ENCODE data around the gene SECTM1. TPM values are rescaled to one million over a fixed set of nuclear protein-coding genes. Genes with fewer than 3 reads are reported as not detected.

Gene SECTM1
- total RNA-seq, 4 donors from 2014 or later, result 3.3 to 9.5 (median 5.6) TPM

DNA sequence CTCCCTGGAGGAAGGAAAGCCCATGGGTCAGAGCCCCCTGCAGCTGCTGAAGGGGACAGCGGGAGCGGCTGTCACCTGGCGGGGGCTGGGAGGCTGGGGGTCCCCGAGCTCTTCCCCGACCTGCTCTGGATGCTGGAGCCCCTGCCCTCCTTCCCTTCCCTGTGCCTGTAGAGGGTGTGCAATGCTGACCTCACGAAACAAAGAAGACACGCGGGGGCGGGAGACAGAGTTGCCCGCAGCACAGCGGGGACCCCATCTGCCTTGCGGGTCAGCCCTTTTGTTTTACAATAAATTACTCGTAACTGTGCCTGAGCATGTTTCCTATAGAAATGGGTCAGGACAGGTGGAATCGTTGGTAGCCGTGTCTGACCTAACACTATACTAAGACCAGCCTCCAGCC, 6.3 kb downstream of the SECTM1 start:
- no peaks in the 10 kb centered on the region for H3K36me3 ChIP-seq
- no peak for TF ChIP-seq POLR2A (IDR thresholded peaks at IDR 0.05)
- TF ChIP-seq, protein P1, sequence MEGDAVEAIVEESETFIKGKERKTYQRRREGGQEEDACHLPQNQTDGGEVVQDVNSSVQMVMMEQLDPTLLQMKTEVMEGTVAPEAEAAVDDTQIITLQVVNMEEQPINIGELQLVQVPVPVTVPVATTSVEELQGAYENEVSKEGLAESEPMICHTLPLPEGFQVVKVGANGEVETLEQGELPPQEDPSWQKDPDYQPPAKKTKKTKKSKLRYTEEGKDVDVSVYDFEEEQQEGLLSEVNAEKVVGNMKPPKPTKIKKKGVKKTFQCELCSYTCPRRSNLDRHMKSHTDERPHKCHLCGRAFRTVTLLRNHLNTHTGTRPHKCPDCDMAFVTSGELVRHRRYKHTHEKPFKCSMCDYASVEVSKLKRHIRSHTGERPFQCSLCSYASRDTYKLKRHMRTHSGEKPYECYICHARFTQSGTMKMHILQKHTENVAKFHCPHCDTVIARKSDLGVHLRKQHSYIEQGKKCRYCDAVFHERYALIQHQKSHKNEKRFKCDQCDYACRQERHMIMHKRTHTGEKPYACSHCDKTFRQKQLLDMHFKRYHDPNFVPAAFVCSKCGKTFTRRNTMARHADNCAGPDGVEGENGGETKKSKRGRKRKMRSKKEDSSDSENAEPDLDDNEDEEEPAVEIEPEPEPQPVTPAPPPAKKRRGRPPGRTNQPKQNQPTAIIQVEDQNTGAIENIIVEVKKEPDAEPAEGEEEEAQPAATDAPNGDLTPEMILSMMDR (IDR thresholded peaks at IDR 0.05 in 4 of 5, conservative IDR thresholded peaks at IDR 0.05 in 1 of 5), result no peak
- peaks cover 16 to 35% (median 27%) of the 10 kb centered on the region in 3 donors for H3K27me3 ChIP-seq
- H3K27ac ChIP-seq, result no peak overlapping the region
- DNase-seq (no peak), ATAC-seq (no peak)
- H3K4me1 ChIP-seq, result peaks cover 0 to 6% of the 10 kb centered on the region in 2 donors
- intact Hi-C loops (cut with DNase I; ENCODE audit: low total_unique reads) (no loop called here), in situ Hi-C loops (cut with MboI; ENCODE audit: low sequenced_read_pairs in 4 of 4) (loop anchor here in 3 of 4 donors (10.0 kb wide), 1 partner anchor 122 kb away; no protein-coding TSS in a partner anchor)
- H3K4me3 ChIP-seq, result no peak overlapping the region
- no peaks in the 10 kb centered on the region for H3K9me3 ChIP-seq

DNA sequence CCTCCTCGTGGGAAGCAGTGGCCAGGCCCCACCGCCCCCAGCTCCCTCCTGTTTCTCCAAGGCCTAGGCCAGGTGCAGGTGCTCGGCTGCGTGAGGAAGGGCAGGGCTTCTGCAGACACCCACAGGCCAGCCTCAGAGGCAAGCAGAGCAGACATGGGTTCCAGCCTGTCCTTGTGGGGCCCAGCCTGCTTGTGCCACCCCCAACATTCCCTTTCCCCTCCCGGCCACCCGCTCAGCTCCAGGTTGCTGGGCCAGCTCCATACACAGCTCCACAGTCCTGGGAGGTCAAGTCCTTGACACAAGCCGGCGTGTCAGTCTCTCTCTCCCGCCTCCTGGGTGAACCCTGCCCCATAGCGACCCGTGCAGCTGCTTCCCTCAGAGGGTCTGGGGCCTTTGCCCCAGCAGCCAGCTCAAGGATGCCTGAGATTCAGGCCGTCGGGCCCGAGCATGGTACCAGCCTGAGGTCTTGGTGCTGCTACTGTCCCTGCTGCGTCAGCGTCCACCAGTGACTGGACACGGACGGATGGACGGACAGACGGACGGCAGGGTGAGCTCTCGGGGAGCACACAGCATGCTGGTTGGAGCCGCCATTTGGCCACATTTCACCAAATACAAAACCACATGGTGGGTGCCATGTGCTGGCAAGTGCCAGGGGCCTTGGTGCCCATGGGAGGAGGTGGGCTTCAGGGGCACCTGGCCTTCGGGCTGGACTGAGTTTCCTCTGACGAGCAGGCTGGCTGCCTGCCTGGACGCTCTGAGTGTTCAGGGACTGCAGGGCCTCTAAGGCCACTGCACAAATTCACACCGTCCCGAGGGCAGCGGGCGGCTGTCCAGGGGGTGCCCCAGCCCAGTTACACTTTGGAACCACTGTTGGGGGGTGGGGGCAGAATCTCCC, 8.0 kb downstream of the SECTM1 start:
- DNase-seq, result no peak
- in situ Hi-C loops (cut with MboI; ENCODE audit: low sequenced_read_pairs in 4 of 4) (loop anchor here in 3 of 4 donors (10.0 kb wide), 1 partner anchor 121 kb away; no protein-coding TSS in a partner anchor), intact Hi-C loops (cut with DNase I; ENCODE audit: low total_unique reads) (no loop called here)
- H3K27ac ChIP-seq, result no peak overlapping the region
- no peaks in the 10 kb centered on the region for H3K9me3 ChIP-seq
- H3K27me3 ChIP-seq, result peaks cover 10 to 17% (median 14%) of the 10 kb centered on the region in 3 donors
- H3K4me3 ChIP-seq, result no peak overlapping the region
- no peaks in the 10 kb centered on the region for H3K36me3 ChIP-seq
- no peak for TF ChIP-seq POLR2A (IDR thresholded peaks at IDR 0.05)
- TF ChIP-seq, protein P1 (IDR thresholded peaks at IDR 0.05 in 4 of 5, conservative IDR thresholded peaks at IDR 0.05 in 1 of 5), result no peak
- ATAC-seq, result no peak
- H3K4me1 ChIP-seq, result peaks cover 0 to 6% of the 10 kb centered on the region in 2 donors

DNA sequence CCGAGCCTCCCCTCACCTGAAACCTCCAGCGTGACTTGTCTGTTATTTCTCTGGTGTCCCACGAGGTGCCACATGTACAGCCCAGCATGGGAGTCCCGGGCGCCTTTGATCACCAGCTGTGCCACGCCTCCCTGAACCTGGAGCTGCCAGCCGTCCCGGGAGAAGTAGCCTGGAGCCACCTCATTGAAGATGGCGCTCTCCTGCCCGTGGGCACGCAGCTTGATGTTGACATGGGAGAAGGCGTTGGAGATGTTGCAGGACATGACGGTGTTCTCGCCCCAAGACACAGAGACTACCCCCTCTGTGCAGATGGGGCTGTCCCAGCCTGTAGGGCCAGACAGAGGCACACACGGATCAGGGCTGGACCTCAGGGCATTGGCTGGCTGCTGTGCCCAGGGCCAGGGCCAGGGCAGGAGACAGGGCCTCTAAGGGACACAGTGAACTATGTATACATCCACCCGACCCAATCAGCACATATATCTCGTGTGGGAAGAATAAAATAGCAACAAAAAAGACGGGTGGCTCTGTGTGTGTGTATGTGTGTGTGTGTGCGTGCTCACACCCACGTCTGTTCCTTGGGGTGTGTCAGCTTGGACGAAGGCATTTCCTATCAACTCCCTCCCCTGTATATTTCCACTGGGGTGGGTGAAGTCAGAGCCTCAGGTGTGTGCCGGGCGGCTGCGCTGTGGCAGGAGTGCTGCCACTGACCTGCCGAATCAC, 8.8 kb downstream of the SECTM1 start:
- Histone ChIP-seq H3K4me3 (no peak overlapping the region), H3K36me3 (no peaks in the 10 kb centered on the region), H3K27ac (no peak overlapping the region), H3K9me3 (no peaks in the 10 kb centered on the region), H3K27me3 (peaks cover 2 to 9% (median 6%) of the 10 kb centered on the region in 3 donors), H3K4me1 (peaks cover 0 to under 1% of the 10 kb centered on the region in 2 donors)
- no peak for ATAC-seq
- DNase-seq, result no peak
- intact Hi-C loops (cut with DNase I; ENCODE audit: low total_unique reads), result no loop called here
- no peak for TF ChIP-seq POLR2A (IDR thresholded peaks at IDR 0.05)
- TF ChIP-seq, protein P1 (IDR thresholded peaks at IDR 0.05 in 4 of 5, conservative IDR thresholded peaks at IDR 0.05 in 1 of 5), result no peak
- in situ Hi-C loops (cut with MboI; ENCODE audit: low sequenced_read_pairs in 4 of 4), result loop anchor here in 3 of 4 donors (10.0 kb wide), 1 partner anchor 120 kb away; no protein-coding TSS in a partner anchor

DNA sequence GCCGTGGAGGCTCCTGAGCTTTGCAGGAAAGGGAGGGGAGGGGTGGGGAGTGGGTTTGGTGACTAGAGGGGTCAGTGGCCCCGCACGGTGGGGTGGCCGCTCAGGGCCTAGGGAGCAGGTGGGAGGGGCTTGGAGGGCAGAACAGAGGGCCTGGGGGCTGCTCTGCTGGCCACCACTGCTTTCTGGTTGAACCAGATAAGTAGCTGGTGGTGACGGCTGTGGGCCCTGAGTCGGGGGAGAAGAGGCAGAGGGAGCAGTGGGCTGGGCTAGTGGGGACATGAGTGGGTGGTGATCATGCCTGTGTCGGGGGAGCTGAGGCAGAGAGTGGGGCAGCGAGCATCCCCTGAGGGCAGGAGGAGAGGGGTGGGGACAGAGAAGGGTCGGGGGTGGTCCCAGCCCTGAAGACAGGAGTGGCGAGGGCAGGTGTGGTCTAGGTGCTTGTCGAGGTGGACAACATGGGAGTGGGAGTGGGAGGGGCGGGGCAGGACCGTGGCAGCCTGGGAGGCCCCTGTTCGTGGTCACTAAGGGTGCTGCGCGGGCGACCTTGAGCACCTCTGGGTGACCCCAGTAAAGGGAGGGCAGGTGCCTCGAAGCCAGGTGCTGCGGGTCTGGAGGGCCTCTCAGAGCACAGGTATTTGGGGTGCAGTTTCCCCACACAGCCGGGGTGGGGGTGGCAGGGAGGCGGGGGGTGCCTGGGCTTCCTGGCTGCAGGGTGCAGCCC, 9.9 kb downstream of the SECTM1 start:
- intact Hi-C loops (cut with DNase I; ENCODE audit: low total_unique reads), result no loop called here
- Histone ChIP-seq H3K4me3 (no peak overlapping the region), H3K27ac (no peak overlapping the region), H3K4me1 (no peaks in the 10 kb centered on the region), H3K9me3 (no peaks in the 10 kb centered on the region), H3K36me3 (no peaks in the 10 kb centered on the region), H3K27me3 (no peaks in the 10 kb centered on the region)
- in situ Hi-C loops (cut with MboI; ENCODE audit: low sequenced_read_pairs in 4 of 4), result loop anchor here in 3 of 4 donors (10.0 kb wide), 1 partner anchor 119 kb away; no protein-coding TSS in a partner anchor
- no peak for ATAC-seq
- TF ChIP-seq, protein P1 (IDR thresholded peaks at IDR 0.05 in 4 of 5, conservative IDR thresholded peaks at IDR 0.05 in 1 of 5), result no peak
- no peak for TF ChIP-seq POLR2A (IDR thresholded peaks at IDR 0.05)
- DNase-seq, result no peak

Measured in gastrocnemius medialis (tissue), 4 donors.